OCI-LY3 (cell line): Measurements from ENCODE around the gene SELENBP1.

Experiments
- H2AFZ ChIP-seq: fragments of 200-600, 300-600 bp; shearing (Covaris generic); 2 replicates; pipeline ENCODE4 v1.6.0; 2014; ENCODE audit warnings: antibody characterized with exemption, low read depth, low read length
- H3K27ac ChIP-seq: fragments of 200-600, 300-600 bp; sonication (generic); 2 replicates; pipeline ENCODE4 v1.5.1; 2014; ENCODE audit warnings: mild to moderate bottlenecking, low read length, moderate library complexity, mixed read lengths
- H3K27me3 ChIP-seq: fragments of 200-600, 300-600 bp; sonication (generic); 2 replicates; pipeline ENCODE4 v1.6.1; 2014; ENCODE audit warnings: low read depth, low read length, mixed read lengths
- H3K36me3 ChIP-seq: fragments of 200-600, 300-600 bp; sonication (generic); replicated peaks from 2 replicates; pipeline ENCODE3; 2014; ENCODE audit warnings: low read depth, low read length, mixed read lengths
- H3K4me1 ChIP-seq: fragments of 300-600, 200-600 bp; sonication (generic); 2 replicates; pipeline ENCODE4 v1.6.1; 2014; ENCODE audit warnings: low read length, mixed read lengths
- H3K4me2 ChIP-seq: fragments of 200-600, 300-600 bp; sonication (generic); 2 replicates; pipeline ENCODE4 v1.6.1; 2014; ENCODE audit warnings: low read length, mixed read lengths
- H3K4me3 ChIP-seq: fragments of 300-600, 200-600 bp; sonication (generic); 2 replicates; pipeline ENCODE4 v1.5.1; 2014; ENCODE audit warnings: antibody characterized with exemption, mild to moderate bottlenecking, low read length, moderate library complexity
- H3K79me2 ChIP-seq: fragments of 300-600, 200-600 bp; shearing (Covaris generic); 2 replicates; pipeline ENCODE4 v1.6.1; 2014; ENCODE audit warnings: mild to moderate bottlenecking, low read length, mixed read lengths
- H3K9ac ChIP-seq: fragments of 300-600, 200-600 bp; shearing (Covaris generic); 2 replicates; pipeline ENCODE4 v1.6.0; 2014; ENCODE audit warnings: mild to moderate bottlenecking, low read length, moderate library complexity
- H3K9me3 ChIP-seq: fragments of 200-600, 300-600 bp; shearing (Covaris generic); 2 replicates; pipeline ENCODE4 v1.6.1; 2014; ENCODE audit warnings: low read length, mixed read lengths; ENCODE audit not compliant: insufficient read depth
- H4K20me1 ChIP-seq: fragments of 200-600, 300-600 bp; sonication (generic); 2 replicates; pipeline ENCODE4 v1.6.1; 2016; ENCODE audit warnings: low read length, mixed read lengths; ENCODE audit not compliant: insufficient read depth
- EZH2phosphoT487 ChIP-seq: fragments of 200-600 bp; shearing (Covaris generic); IDR thresholded peaks from 2 replicates; pipeline ENCODE4 v1.6.1; 2018; ENCODE audit warnings: antibody characterized with exemption, mixed run types, low read depth
- TF ChIP-seq, protein P1 (sequence below): fragments of 200-600, 300-600 bp; sonication (generic); IDR thresholded peaks from 2 replicates; pipeline ENCODE4 v1.5.1; 2014; ENCODE audit warnings: antibody characterized with exemption, low read length, low read depth

SELENBP1 gene

GRCh38 chr1:151405187-151405951 lies 32.9 kb upstream of the SELENBP1 start:
- TF ChIP-seq, protein P1, sequence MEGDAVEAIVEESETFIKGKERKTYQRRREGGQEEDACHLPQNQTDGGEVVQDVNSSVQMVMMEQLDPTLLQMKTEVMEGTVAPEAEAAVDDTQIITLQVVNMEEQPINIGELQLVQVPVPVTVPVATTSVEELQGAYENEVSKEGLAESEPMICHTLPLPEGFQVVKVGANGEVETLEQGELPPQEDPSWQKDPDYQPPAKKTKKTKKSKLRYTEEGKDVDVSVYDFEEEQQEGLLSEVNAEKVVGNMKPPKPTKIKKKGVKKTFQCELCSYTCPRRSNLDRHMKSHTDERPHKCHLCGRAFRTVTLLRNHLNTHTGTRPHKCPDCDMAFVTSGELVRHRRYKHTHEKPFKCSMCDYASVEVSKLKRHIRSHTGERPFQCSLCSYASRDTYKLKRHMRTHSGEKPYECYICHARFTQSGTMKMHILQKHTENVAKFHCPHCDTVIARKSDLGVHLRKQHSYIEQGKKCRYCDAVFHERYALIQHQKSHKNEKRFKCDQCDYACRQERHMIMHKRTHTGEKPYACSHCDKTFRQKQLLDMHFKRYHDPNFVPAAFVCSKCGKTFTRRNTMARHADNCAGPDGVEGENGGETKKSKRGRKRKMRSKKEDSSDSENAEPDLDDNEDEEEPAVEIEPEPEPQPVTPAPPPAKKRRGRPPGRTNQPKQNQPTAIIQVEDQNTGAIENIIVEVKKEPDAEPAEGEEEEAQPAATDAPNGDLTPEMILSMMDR: no peak
- no peak for TF ChIP-seq EZH2phosphoT487
- no peaks in the 10 kb centered on the region for H3K9me3 ChIP-seq
- peaks cover 5% of the 10 kb centered on the region for H3K4me1 ChIP-seq
- peaks cover 79% of the 10 kb centered on the region for H3K36me3 ChIP-seq
- H3K4me3 ChIP-seq: no peak overlapping the region
- H3K27me3 ChIP-seq: no peaks in the 10 kb centered on the region
- peaks cover 3% of the 10 kb centered on the region; the same call in 1 of the 2 replicates for H4K20me1 ChIP-seq
- no peak overlapping the region for H2AFZ ChIP-seq
- no peak overlapping the region for H3K27ac ChIP-seq
- H3K79me2 ChIP-seq: peaks cover 19% of the 10 kb centered on the region
- H3K9ac ChIP-seq: no peak overlapping the region
- no peak overlapping the region for H3K4me2 ChIP-seq

DNA sequence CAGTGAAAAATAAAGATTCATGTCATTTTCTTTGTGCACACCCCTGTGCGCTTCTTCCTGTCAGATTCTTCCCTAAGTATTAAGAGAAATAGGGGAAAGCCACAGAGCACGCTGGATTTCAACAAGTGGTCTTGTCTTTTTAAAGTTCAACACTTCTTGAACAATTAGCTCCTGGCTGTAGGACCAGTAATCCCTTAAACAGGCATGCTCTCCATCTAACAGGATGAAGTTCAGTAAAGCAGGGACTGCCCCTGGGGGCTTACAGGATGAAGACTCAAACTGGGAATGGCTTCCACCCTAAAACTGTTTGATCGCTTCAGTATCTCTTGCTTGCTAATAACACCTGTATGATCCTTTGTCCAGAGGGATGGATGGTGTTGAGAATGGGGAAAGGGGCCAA lies 31.1 kb upstream of the SELENBP1 start:
- Histone ChIP-seq H3K9ac (no peak overlapping the region), H3K79me2 (peaks cover 30% of the 10 kb centered on the region), H3K4me2 (no peak overlapping the region), H3K4me3 (no peak overlapping the region), H2AFZ (no peak overlapping the region), H3K4me1 (peaks cover 11% of the 10 kb centered on the region), H3K36me3 (peaks cover 69% of the 10 kb centered on the region), H3K27ac (no peak overlapping the region), H3K9me3 (no peaks in the 10 kb centered on the region), H3K27me3 (no peaks in the 10 kb centered on the region), H4K20me1 (peaks cover 3% of the 10 kb centered on the region; the same call in 1 of the 2 replicates)
- TF ChIP-seq, protein P1: no peak
- no peak for TF ChIP-seq EZH2phosphoT487

GRCh38 chr1:151402764-151403163 lies 30.3 kb upstream of the SELENBP1 start:
- H3K27ac ChIP-seq: no peak overlapping the region
- H4K20me1 ChIP-seq: peaks cover 3% of the 10 kb centered on the region; the same call in 1 of the 2 replicates
- no peak overlapping the region for H3K4me3 ChIP-seq

DNA sequence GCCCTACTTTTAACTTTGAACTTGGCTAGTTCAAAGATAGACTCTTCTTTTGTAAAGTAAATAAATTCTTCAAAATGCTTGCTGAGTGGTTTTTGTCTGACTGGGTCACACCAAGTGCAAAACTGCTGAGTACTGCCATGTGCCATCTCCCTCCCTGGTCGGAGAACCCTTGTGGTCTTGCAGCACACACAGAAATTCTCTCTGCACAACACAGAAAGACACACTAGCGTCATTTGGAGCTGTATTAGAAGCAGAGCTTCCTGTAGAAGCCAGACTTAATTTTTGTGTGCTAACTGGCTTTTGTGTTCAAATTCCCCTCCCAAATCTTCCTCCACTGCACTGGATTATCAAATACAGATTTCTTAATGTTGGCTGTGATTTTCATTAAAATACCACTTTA lies 29.4 kb upstream of the SELENBP1 start:
- peaks cover 30% of the 10 kb centered on the region for H3K79me2 ChIP-seq
- H3K9me3 ChIP-seq: no peaks in the 10 kb centered on the region
- no peaks in the 10 kb centered on the region for H3K27me3 ChIP-seq
- no peak overlapping the region for H3K27ac ChIP-seq
- TF ChIP-seq, protein P1: no peak
- TF ChIP-seq EZH2phosphoT487: no peak
- H2AFZ ChIP-seq: no peak overlapping the region
- H3K4me2 ChIP-seq: no peak overlapping the region
- H3K4me1 ChIP-seq: peaks cover 16% of the 10 kb centered on the region
- peaks cover 3% of the 10 kb centered on the region; the same call in 1 of the 2 replicates for H4K20me1 ChIP-seq
- no peak overlapping the region for H3K4me3 ChIP-seq
- H3K36me3 ChIP-seq: peaks cover 61% of the 10 kb centered on the region
- no peak overlapping the region for H3K9ac ChIP-seq

More at GRCh38 chr1:151402764-151403163, 30.3 kb upstream of the SELENBP1 start:
- peaks cover 16% of the 10 kb centered on the region for H3K4me1 ChIP-seq
- H3K9ac ChIP-seq: no peak overlapping the region
- H3K9me3 ChIP-seq: no peaks in the 10 kb centered on the region
- no peak overlapping the region for H3K4me2 ChIP-seq
- peaks cover 68% of the 10 kb centered on the region for H3K36me3 ChIP-seq
- no peak overlapping the region for H2AFZ ChIP-seq
- peaks cover 30% of the 10 kb centered on the region for H3K79me2 ChIP-seq
- TF ChIP-seq, protein P1: no peak
- no peak for TF ChIP-seq EZH2phosphoT487
- H3K27me3 ChIP-seq: no peaks in the 10 kb centered on the region
